NB4 (cell line): ENCODE measurements around the gene C16orf96.

Experiments used
- CTCF ChIP-seq: IDR thresholded peaks from one replicate; pipeline ENCODE4 v1.5.1; 2012; ENCODE audit warnings: low read depth, low read length
- MYC ChIP-seq: IDR thresholded peaks from 2 replicates; pipeline ENCODE4 v1.6.1; 2011; ENCODE audit warnings: low read depth, low read length
- POLR2A ChIP-seq: IDR thresholded peaks from 2 replicates; pipeline ENCODE4 v1.6.1; 2011; ENCODE audit warnings: mild to moderate bottlenecking; ENCODE audit not compliant: insufficient read length; ENCODE audit errors: extremely low read depth

GRCh38 chr16:4523686-4524085 lies 32.5 kb upstream of the C16orf96 start:
- TF ChIP-seq POLR2A = no peak
- TF ChIP-seq CTCF = no peak
- no peak for TF ChIP-seq MYC
